Measurements from ENCODE around the gene FBXO31. TPM values are rescaled to one million over a fixed set of nuclear protein-coding genes. Genes with fewer than 3 reads are reported as not detected.

FBXO31 gene
- total and polyA plus RNA-seq, 9 of the 15 experiments (the other 6 are each of a cell fraction or from before 2014, with no cell fraction given) = 0.18 to 33.3 (median 10.9) TPM

GRCh38 chr16:87316923-87317749 is 66.4 kb downstream of the FBXO31 start, which contains the start of gene C16orf95 (continued):
- TF ChIP-seq, protein P1, sequence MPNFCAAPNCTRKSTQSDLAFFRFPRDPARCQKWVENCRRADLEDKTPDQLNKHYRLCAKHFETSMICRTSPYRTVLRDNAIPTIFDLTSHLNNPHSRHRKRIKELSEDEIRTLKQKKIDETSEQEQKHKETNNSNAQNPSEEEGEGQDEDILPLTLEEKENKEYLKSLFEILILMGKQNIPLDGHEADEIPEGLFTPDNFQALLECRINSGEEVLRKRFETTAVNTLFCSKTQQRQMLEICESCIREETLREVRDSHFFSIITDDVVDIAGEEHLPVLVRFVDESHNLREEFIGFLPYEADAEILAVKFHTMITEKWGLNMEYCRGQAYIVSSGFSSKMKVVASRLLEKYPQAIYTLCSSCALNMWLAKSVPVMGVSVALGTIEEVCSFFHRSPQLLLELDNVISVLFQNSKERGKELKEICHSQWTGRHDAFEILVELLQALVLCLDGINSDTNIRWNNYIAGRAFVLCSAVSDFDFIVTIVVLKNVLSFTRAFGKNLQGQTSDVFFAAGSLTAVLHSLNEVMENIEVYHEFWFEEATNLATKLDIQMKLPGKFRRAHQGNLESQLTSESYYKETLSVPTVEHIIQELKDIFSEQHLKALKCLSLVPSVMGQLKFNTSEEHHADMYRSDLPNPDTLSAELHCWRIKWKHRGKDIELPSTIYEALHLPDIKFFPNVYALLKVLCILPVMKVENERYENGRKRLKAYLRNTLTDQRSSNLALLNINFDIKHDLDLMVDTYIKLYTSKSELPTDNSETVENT (CRISPR knock-in tag; IDR thresholded peaks at IDR 0.05) = peak; percentile 21; the same call in 1 of the 2 replicates
- TF ChIP-seq, protein P2, sequence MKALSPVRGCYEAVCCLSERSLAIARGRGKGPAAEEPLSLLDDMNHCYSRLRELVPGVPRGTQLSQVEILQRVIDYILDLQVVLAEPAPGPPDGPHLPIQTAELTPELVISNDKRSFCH (CRISPR knock-in tag; IDR thresholded peaks at IDR 0.05) = no peak
- TF ChIP-seq, protein P2 (tag; IDR thresholded peaks at IDR 0.05) = peak; percentile 70
- TF ChIP-seq NBN (IDR thresholded peaks at IDR 0.05; ENCODE audit: low read depth) (0 out of 2 replicates have a peak, but pooled peaks have one; percentile 67), TOE1 (IDR thresholded peaks at IDR 0.05; ENCODE audit: borderline replicate concordance) (no peak), TOE1 (CRISPR knock-in tag; IDR thresholded peaks at IDR 0.05; ENCODE audit: borderline replicate concordance, low read depth) (0 out of 2 replicates have a peak, but pooled peaks have one; percentile 23), ZKSCAN3 (CRISPR knock-in tag; IDR thresholded peaks at IDR 0.05) (no peak), RCOR1 (IDR thresholded peaks at IDR 0.05; ENCODE audit: borderline replicate concordance in 1 of 2, low read depth in 2 of 2, low read length in 2 of 2) (peak in 1 of 2 experiments; percentile 62; a peak in 1 of 4 replicates), EWSR1 (IDR thresholded peaks at IDR 0.05; ENCODE audit: borderline replicate concordance, low read depth, partially characterized antibody) (no peak), PRMT5 (CRISPR knock-in tag; IDR thresholded peaks at IDR 0.05) (no peak), ATF7 (IDR thresholded peaks at IDR 0.05) (peak; percentile 68; the same call in 1 of the 2 replicates), KDM5B (IDR thresholded peaks at IDR 0.05; ENCODE audit: insufficient replicate concordance, low read depth, low read length) (peak; percentile 72), POU5F1 (IDR thresholded peaks at IDR 0.05; ENCODE audit: borderline replicate concordance, low read depth, low read length, partially characterized antibody) (no peak), HNRNPLL (IDR thresholded peaks at IDR 0.05; ENCODE audit: low read depth, low read length, poor library complexity, severe bottlenecking) (no peak), MNT (conservative IDR thresholded peaks at IDR 0.05) (peak; percentile 48 to 78), NEUROD1 (IDR thresholded peaks at IDR 0.05; ENCODE audit: borderline replicate concordance, low read depth, low read length, partially characterized antibody) (peak; percentile 47), HDAC8 (tag; IDR thresholded peaks at IDR 0.05) (no peak), CBX3 (IDR thresholded peaks at IDR 0.05; ENCODE audit: borderline replicate concordance in 1 of 2, low read length in 2 of 2) (peak in 1 of 2 experiments; percentile 67; a peak in 2 of 3 replicates)

Measured in K562 (cell line).